CD4-positive, alpha-beta T cell treated with Interleukin-17A for 4 hours (primary cell): Measurements from ENCODE around the gene FMN1.

Source experiments
- DNase-seq: peaks from one replicate; pipeline ENCODE4 v3.0.0-alpha.2; 2020; ENCODE audit warnings: mixed read lengths

The FMN1 gene

GRCh38 chr15:32746116-32746857 lies 448.2 kb downstream of the FMN1 start:
- DNase-seq: no peak

GRCh38 chr15:32743411-32744140 lies 450.9 kb downstream of the FMN1 start:
- no peak for DNase-seq

GRCh38 chr15:32739522-32740063 lies 454.9 kb downstream of the FMN1 start:
- DNase-seq: no peak

GRCh38 chr15:32738666-32739065 lies 455.8 kb downstream of the FMN1 start:
- DNase-seq: no peak

DNA sequence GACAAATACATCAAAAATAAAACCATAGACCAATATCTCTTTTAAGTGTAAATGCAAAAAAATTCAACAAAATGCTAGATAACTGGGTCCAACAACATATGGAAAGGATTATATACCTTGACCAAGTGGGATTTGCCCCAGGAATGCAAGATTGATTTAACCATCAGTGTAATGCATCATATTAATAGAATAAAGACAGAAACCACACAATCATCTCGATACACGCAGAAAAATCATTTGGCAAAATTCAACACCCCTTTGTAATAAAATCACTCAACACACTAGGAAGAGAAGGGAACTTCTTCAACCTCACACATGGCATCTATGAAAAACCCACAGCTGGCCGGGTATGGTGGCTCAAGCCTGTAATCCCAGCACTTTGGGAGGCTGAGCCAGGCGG lies 457.2 kb downstream of the FMN1 start:
- DNase-seq: no peak

DNA sequence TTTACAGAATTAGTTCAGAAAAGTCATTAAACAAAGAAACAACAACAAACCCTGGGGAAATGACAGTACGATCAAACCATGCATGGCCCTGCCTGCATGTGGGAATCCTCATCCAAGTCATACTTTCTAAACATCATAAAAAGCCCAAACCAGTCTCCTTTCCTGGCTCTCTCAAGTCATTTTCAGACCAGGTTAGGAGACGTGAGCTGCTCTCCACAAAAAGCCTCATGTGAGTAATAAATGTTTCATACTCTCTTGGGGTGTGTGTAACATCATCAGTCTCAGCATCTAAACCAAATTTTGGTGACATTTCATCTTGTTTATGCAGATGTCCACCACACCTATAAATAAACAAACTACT lies 457.8 kb downstream of the FMN1 start:
- DNase-seq: no peak

DNA sequence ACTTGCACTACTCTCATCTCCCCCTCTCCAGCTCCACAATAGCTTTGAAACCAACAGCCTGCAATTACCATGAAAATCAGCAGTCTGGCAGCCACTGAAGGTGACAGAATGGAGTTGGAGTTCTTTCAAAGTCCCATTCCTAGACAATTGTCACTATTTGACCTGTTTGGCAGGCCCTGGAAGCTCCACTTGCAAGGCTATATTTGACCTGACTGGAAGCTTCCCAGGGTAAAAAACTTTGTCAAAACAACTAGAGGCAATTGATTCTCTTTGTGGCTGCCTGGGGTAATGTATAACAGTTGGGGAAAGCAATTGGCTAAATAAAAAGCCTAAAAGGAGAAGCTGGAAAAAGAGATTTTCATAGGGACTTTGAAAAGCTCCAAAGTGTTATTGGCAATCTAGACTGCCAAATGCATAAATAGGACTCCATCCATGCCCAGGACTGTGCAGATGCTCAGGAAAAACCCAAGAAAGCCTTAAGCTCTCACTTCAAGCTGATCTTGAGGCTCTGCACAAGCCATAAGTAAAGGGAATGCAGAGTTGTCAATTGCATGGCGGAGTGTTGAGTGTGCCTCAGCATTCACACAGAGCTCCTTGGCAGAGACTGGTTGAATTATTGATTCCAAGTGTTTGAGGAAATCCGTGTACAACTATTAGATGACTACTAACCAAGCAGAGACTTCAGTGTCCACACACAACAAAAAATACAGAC lies 458.4 kb downstream of the FMN1 start:
- DNase-seq: no peak

- no peak for DNase-seq
Observed at GRCh38 chr15:32733281-32733680, 461.2 kb downstream of the FMN1 start.

- no peak for DNase-seq
Observed at GRCh38 chr15:32732574-32733157, 461.8 kb downstream of the FMN1 start.

GRCh38 chr15:32730677-32731654 lies 463.5 kb downstream of the FMN1 start:
- DNase-seq: peak; percentile 54

- no peak for DNase-seq
Observed at GRCh38 chr15:32729700-32730395, 464.7 kb downstream of the FMN1 start.

DNA sequence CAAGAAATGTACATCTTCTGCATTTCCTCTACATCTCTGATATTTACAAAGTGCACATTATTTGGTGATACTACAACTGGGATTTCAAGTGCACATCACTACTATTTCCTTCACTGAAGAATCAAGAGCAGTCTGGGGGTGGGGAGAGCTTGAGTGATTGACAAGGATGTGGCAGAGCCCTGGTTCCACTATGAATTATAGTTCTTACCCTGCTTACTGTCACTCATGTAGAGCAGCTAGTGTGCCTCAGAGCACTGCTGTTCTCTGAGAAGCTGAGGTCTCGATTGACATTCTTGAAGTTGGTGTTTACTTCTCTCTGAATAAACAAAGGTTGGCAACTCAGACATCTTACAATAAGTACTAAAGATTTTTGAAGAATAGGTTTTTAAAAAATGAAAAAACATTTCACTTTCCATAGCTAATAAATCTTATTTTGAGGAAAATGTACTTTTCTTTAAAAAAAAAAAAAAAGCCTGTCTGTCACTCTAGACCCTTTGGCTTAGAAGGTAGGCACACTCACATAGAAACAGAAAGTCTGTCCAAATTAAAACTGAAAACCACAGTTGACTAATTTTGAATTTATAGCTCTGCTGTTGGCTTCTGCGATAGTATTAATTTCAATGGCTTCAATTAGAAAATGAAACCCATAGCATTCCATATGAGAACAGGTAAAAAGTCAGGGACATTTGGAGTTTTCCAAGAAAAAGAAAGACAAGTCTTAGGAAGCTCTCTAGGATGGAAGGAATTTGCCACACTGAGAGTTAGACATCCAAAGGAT lies 471.2 kb downstream of the FMN1 start:
- DNase-seq: no peak

- no peak for DNase-seq
Observed at GRCh38 chr15:32722136-32722535, 472.4 kb downstream of the FMN1 start.

GRCh38 chr15:32721596-32721995 lies 472.9 kb downstream of the FMN1 start:
- no peak for DNase-seq

GRCh38 chr15:32718821-32719716 lies 475.4 kb downstream of the FMN1 start:
- no peak for DNase-seq

GRCh38 chr15:32718227-32718820 lies 476.2 kb downstream of the FMN1 start:
- DNase-seq: no peak

GRCh38 chr15:32717426-32718226 lies 476.9 kb downstream of the FMN1 start, which contains the start of gene GREM1:
Gene GREM1 (plus strand): TSS chr15:32718004. CDS start chr15:32730691, 12,687 bp downstream.
- DNase-seq: no peak

DNA sequence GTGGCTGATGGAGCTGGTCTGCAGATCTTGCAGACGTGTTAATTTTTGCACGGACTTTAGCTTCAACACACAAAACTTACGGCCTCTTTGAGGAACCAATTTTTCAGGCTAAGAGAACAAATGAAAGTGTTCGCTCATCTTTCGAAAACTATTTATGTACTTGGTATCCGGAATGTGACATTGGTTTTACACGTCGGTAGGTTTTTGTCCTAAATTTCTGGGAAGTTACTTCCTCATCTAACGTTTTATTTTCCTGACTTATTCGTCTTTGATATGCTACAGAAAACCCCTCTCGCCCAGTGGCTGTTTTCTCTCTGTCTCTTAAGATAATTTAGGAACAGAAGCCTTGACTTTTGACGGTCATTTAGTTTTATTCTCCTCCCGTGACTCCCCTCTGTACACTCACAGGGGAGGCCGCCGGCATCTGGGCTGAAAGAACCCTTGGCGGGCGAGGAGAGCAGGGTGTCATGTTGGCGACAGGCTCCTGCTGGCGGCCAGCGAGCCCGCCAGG lies 477.5 kb downstream of the FMN1 start:
- no peak for DNase-seq
